Measurements from ENCODE around the gene HOMEZ. TPM values are rescaled to one million over a fixed set of nuclear protein-coding genes. Genes with fewer than 3 reads are reported as not detected.

Gene HOMEZ
- total RNA-seq, 1 experiment from 2014 or later: 7.6 TPM

DNA sequence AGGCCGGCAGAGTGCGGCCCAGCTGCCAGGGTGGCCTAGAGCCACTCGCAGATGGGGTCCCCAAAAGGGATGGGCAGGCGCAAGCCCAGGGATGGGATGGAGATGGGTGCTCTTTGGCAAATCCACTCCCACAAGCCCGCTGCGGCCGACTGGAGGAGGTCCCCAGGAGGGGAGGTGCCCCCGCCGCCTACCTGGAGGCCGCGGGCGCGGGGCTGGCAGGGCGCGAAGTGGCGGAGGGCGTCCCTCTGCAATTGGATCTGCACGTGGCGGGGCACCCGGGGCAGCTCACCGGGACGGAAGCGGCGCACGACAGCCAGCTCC is 16.0 kb upstream of the HOMEZ start:
- no TSS peak for BruUV-seq (replicated peaks)
- Mint-ChIP-seq H3K9me3 (ENCODE audit: unreplicated experiment) (no peaks in the 10 kb centered on the region), H3K27me3 (ENCODE audit: insufficient read depth, unreplicated experiment) (no peaks in the 10 kb centered on the region), H3K4me1 (ENCODE audit: low read depth, unreplicated experiment) (peaks cover 7% of the 10 kb centered on the region), H3K4me3 (ENCODE audit: unreplicated experiment) (peak overlapping the region; percentile 100), H3K27ac (ENCODE audit: unreplicated experiment) (peak overlapping the region; percentile 90), H3K36me3 (ENCODE audit: insufficient read depth, unreplicated experiment) (peaks cover 22% of the 10 kb centered on the region)
- TF ChIP-seq, protein P1, sequence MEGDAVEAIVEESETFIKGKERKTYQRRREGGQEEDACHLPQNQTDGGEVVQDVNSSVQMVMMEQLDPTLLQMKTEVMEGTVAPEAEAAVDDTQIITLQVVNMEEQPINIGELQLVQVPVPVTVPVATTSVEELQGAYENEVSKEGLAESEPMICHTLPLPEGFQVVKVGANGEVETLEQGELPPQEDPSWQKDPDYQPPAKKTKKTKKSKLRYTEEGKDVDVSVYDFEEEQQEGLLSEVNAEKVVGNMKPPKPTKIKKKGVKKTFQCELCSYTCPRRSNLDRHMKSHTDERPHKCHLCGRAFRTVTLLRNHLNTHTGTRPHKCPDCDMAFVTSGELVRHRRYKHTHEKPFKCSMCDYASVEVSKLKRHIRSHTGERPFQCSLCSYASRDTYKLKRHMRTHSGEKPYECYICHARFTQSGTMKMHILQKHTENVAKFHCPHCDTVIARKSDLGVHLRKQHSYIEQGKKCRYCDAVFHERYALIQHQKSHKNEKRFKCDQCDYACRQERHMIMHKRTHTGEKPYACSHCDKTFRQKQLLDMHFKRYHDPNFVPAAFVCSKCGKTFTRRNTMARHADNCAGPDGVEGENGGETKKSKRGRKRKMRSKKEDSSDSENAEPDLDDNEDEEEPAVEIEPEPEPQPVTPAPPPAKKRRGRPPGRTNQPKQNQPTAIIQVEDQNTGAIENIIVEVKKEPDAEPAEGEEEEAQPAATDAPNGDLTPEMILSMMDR (IDR thresholded peaks at IDR 0.05; ENCODE audit: insufficient read depth in 1 of 2, low read depth in 1 of 2, low read length in 1 of 2, severe bottlenecking in 1 of 2, unreplicated experiment in 1 of 2): no peak
- Histone ChIP-seq H3K4me1 (peaks cover 19% of the 10 kb centered on the region; the same call in 1 of the 2 replicates), H3K9me3 (no peaks in the 10 kb centered on the region), H3K4me3 (ENCODE audit: low read depth, low read length) (peak overlapping the region; percentile 66), H3K27me3 (replicated peaks; ENCODE audit: control insufficient read depth, insufficient read depth, low read length) (no peaks in the 10 kb centered on the region), H3K36me3 (ENCODE audit: control insufficient read depth, insufficient read depth, low read length) (no peaks in the 10 kb centered on the region)
- POLR2A ChIA-PET: interaction anchor here (1.5 to 3.9 kb wide), 2 partner anchors 16 to 19 kb away, joined by 12 to 39 read pairs; partner anchors contain the start of genes HOMEZ and PABPN1
- DNase-seq: no peak
- CTCF ChIA-PET: interaction anchor here (2.1 to 2.4 kb wide), 3 partner anchors 15 to 78 kb away, joined by 9 to 19 read pairs (median 15); partner anchors contain the start of genes HOMEZ and PABPN1
- intact Hi-C loops (cut with micrococcal nuclease; ENCODE audit: unreplicated experiment): loop anchor here (1.0 to 5.0 kb wide), 3 partner anchors 16 to 180 kb away; partner anchors contain the start of genes HOMEZ and PABPN1

GRCh38 chr14:23301288-23301968 is 15.5 kb upstream of the HOMEZ start:
- TF ChIP-seq, protein P1 (IDR thresholded peaks at IDR 0.05; ENCODE audit: insufficient read depth in 1 of 2, low read depth in 1 of 2, low read length in 1 of 2, severe bottlenecking in 1 of 2, unreplicated experiment in 1 of 2): peak; percentile 66 to 74
- BruUV-seq (replicated peaks): no TSS peak
- H3K4me1 ChIP-seq: peaks cover 18% of the 10 kb centered on the region; the same call in 1 of the 2 replicates
- no peaks in the 10 kb centered on the region for H3K9me3 ChIP-seq
- H3K36me3 ChIP-seq (ENCODE audit: control insufficient read depth, insufficient read depth, low read length): no peaks in the 10 kb centered on the region
- peak overlapping the region; percentile 71 for H3K4me3 ChIP-seq (ENCODE audit: low read depth, low read length)
- DNase-seq: peak; percentile 97 to 99
- H3K9me3 Mint-ChIP-seq (ENCODE audit: unreplicated experiment): no peaks in the 10 kb centered on the region
- ChIA-PET POLR2A (interaction anchor here (1.5 to 3.9 kb wide), 2 partner anchors 16 to 20 kb away, joined by 12 to 39 read pairs; partner anchors contain the start of genes HOMEZ and PABPN1), CTCF (interaction anchor here (0.7 to 2.4 kb wide), 7 partner anchors 10 to 78 kb away, joined by 3 to 19 read pairs (median 4); partner anchors contain the start of genes HOMEZ, PABPN1 and RNF212B)
- H3K27me3 ChIP-seq (replicated peaks; ENCODE audit: control insufficient read depth, insufficient read depth, low read length): no peaks in the 10 kb centered on the region
- no peaks in the 10 kb centered on the region for H3K27me3 Mint-ChIP-seq (ENCODE audit: insufficient read depth, unreplicated experiment)
- H3K4me3 Mint-ChIP-seq (ENCODE audit: unreplicated experiment): peak overlapping the region; percentile 100
- H3K36me3 Mint-ChIP-seq (ENCODE audit: insufficient read depth, unreplicated experiment): peaks cover 22% of the 10 kb centered on the region
- intact Hi-C loops (cut with micrococcal nuclease; ENCODE audit: unreplicated experiment): loop anchor here (1.0 to 5.0 kb wide), 3 partner anchors 15 to 179 kb away; partner anchors contain the start of genes HOMEZ and PABPN1
- peak overlapping the region; percentile 90 for H3K27ac Mint-ChIP-seq (ENCODE audit: unreplicated experiment)
- peaks cover 7% of the 10 kb centered on the region for H3K4me1 Mint-ChIP-seq (ENCODE audit: low read depth, unreplicated experiment)

DNA sequence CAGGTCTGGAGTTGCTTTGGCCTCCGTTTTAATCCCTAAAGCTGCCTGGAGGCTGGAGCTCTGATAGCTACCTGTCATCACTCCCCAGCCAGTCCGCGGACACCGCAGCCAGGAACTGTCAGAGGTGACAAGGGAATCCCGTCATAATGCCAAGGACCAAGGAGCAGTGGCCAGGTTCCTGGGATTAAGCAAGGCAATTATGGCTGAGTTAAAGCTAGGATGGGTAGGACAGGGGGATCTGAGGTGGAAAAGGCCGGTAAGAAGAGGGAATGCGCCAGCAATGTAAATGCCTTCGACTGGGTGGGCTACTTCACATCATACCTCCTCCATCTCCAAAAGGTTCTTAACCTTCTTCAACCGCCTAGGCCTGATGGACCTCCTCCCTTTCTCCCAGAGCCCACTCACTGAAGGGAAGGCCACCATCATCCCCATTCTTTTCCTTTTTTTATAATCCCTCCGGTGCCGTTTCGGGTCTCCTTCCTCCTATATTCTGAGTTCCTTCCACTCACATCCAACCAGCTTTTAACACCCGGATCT is 14.8 kb upstream of the HOMEZ start:
- TF ChIP-seq, protein P1 (IDR thresholded peaks at IDR 0.05; ENCODE audit: insufficient read depth in 1 of 2, low read depth in 1 of 2, low read length in 1 of 2, severe bottlenecking in 1 of 2, unreplicated experiment in 1 of 2): no peak
- TSS peak; percentile 57 for BruUV-seq (replicated peaks)
- intact Hi-C loops (cut with micrococcal nuclease; ENCODE audit: unreplicated experiment): loop anchor here (1.0 to 5.0 kb wide), 3 partner anchors 14 to 178 kb away; partner anchors contain the start of genes HOMEZ and PABPN1
- no peaks in the 10 kb centered on the region for H3K27me3 Mint-ChIP-seq (ENCODE audit: insufficient read depth, unreplicated experiment)
- peak overlapping the region; percentile 100 for H3K4me3 Mint-ChIP-seq (ENCODE audit: unreplicated experiment)
- Histone ChIP-seq H3K9me3 (no peaks in the 10 kb centered on the region), H3K36me3 (ENCODE audit: control insufficient read depth, insufficient read depth, low read length) (no peaks in the 10 kb centered on the region), H3K27me3 (replicated peaks; ENCODE audit: control insufficient read depth, insufficient read depth, low read length) (no peaks in the 10 kb centered on the region), H3K4me3 (ENCODE audit: low read depth, low read length) (peak overlapping the region; percentile 71), H3K4me1 (peaks cover 18% of the 10 kb centered on the region; the same call in 1 of the 2 replicates)
- H3K9me3 Mint-ChIP-seq (ENCODE audit: unreplicated experiment): no peaks in the 10 kb centered on the region
- H3K36me3 Mint-ChIP-seq (ENCODE audit: insufficient read depth, unreplicated experiment): peaks cover 22% of the 10 kb centered on the region
- peak in 1 of 2 experiments; percentile 29 for DNase-seq
- peak overlapping the region; percentile 90 for H3K27ac Mint-ChIP-seq (ENCODE audit: unreplicated experiment)
- ChIA-PET CTCF (interaction anchor here (0.7 to 2.4 kb wide), 7 partner anchors 10 to 79 kb away, joined by 3 to 19 read pairs (median 4); partner anchors contain the start of genes HOMEZ, PABPN1 and RNF212B), POLR2A (interaction anchor here (1.5 to 3.9 kb wide), 2 partner anchors 15 to 20 kb away, joined by 12 to 39 read pairs; partner anchors contain the start of genes HOMEZ and PABPN1)
- peaks cover 7% of the 10 kb centered on the region for H3K4me1 Mint-ChIP-seq (ENCODE audit: low read depth, unreplicated experiment)
